Breast epithelium (tissue), 3 donors: ENCODE measurements around the gene ACOT13.

Experiments used
- POLR2A ChIP-seq: fragments of 450-650 bp; IDR thresholded peaks from one replicate; pipeline ENCODE4 v1.6.1; 2016; ENCODE audit warnings: antibody characterized with exemption, mild to moderate bottlenecking, moderate library complexity
- TF ChIP-seq, protein P1 (sequence below), 3 donors: fragments of 450-650 bp; IDR thresholded peaks; one replicate each; pipeline ENCODE4 v1.5.1; 2016 to 2017; ENCODE audit warnings: antibody characterized with exemption in 3 of 3, mild to moderate bottlenecking in 3 of 3, moderate library complexity in 3 of 3

DNA sequence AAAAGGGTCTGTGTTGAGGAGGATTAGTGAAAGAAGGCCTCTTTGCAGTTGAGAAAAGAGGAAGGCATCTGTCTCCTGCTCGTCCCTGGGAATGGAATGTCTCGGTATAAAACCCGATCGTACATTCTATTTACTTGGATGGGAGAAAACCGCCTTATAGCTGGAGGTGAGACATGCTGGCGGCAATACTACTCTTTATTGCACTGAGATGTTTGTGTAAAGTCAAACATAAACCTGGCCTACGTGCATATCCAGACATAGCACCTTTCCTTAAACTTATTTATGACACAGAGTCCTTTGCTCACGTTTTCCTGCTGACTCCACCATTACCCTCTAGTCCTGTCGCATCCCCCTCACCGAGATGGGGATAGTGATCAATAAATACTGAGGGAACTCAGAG is 4.6 kb upstream of the ACOT13 start:
- TF ChIP-seq, protein P1, sequence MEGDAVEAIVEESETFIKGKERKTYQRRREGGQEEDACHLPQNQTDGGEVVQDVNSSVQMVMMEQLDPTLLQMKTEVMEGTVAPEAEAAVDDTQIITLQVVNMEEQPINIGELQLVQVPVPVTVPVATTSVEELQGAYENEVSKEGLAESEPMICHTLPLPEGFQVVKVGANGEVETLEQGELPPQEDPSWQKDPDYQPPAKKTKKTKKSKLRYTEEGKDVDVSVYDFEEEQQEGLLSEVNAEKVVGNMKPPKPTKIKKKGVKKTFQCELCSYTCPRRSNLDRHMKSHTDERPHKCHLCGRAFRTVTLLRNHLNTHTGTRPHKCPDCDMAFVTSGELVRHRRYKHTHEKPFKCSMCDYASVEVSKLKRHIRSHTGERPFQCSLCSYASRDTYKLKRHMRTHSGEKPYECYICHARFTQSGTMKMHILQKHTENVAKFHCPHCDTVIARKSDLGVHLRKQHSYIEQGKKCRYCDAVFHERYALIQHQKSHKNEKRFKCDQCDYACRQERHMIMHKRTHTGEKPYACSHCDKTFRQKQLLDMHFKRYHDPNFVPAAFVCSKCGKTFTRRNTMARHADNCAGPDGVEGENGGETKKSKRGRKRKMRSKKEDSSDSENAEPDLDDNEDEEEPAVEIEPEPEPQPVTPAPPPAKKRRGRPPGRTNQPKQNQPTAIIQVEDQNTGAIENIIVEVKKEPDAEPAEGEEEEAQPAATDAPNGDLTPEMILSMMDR (IDR thresholded peaks at IDR 0.05): no peak
- TF ChIP-seq POLR2A: no peak
